Right lobe of liver (tissue), 4 donors: ENCODE measurements around the gene AFG1L.

Experiments used
- POLR2A ChIP-seq: fragments of 450-650 bp; IDR thresholded peaks from one replicate; pipeline ENCODE4 v1.6.1; 2017; ENCODE audit warnings: antibody characterized with exemption, mild to moderate bottlenecking
- TF ChIP-seq, protein P1 (sequence below), 4 donors: fragments of 200-600 bp in 3 of 4; fragments of 450-650 bp in 1 of 4; IDR thresholded peaks; one replicate each; pipeline versions ENCODE4 v1.5.1 to v1.8.0; 2016 to 2022; ENCODE audit warnings: antibody characterized with exemption in 4 of 4, mild to moderate bottlenecking in 2 of 4
- donor health status: DM: no; HTN: no; CAD: no.
- donor health status: DM: no; HTN: no; CAD: no.
- donor health status: DM: no; HTN: yes; CAD: no.

DNA sequence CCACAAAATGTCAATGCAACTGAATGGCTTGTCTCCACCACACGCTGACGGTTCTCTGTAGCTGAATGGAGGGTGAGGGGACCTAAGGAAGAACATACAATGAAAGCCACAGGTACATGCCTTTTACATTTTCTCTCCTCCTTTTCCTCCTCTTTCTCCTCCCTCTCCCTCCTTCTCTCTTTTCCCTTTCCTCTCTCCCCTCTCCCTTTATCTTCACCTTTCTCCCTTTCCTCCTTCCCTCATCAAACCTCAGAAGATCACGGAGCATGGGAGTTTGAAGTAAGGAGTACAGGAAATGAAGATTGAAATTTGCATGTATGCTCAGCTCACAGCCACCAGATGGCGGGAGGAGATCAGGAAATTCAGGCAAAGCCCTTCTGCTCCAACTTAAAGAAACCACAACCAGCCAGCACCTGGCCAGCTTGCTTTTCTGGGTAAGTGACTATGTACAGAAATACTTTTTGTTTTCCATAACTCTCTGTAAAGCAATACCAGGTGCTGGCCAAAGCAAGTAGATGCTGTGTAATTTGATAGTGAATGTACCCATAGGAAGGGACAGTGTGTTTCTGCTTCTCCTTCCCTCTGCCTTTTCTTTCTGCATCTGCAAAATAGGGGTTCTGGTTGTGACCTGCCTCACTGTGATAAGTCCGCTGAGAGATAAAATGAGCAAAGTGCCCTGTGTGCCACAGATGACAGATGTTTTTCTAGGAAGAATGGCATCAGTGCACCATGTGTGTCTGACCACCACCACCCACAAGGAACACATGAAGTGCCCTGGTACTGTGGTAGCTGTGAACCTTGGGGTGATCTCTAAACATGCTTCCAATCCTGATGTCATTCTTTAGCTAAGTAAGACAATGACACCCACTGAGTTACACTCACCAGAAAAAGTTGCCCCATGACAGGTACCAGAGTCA is 247.2 kb downstream of the AFG1L start:
- TF ChIP-seq, protein P1, sequence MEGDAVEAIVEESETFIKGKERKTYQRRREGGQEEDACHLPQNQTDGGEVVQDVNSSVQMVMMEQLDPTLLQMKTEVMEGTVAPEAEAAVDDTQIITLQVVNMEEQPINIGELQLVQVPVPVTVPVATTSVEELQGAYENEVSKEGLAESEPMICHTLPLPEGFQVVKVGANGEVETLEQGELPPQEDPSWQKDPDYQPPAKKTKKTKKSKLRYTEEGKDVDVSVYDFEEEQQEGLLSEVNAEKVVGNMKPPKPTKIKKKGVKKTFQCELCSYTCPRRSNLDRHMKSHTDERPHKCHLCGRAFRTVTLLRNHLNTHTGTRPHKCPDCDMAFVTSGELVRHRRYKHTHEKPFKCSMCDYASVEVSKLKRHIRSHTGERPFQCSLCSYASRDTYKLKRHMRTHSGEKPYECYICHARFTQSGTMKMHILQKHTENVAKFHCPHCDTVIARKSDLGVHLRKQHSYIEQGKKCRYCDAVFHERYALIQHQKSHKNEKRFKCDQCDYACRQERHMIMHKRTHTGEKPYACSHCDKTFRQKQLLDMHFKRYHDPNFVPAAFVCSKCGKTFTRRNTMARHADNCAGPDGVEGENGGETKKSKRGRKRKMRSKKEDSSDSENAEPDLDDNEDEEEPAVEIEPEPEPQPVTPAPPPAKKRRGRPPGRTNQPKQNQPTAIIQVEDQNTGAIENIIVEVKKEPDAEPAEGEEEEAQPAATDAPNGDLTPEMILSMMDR (IDR thresholded peaks at IDR 0.05): peak; percentile 80 to 96 (median 83)
- TF ChIP-seq POLR2A: no peak
